Ovary (tissue), 9 donors: ENCODE measurements around the gene KRTAP3-1. TPM values are rescaled to one million over a fixed set of nuclear protein-coding genes. Genes with fewer than 3 reads are reported as not detected.

Experiments used
- DNase-seq, 5 donors: peaks; one replicate each; pipeline ENCODE4 v3.0.0-alpha.2; 2019 to 2020
- H3K27ac ChIP-seq, 2 donors: fragments of 200-600 bp; one replicate each; pipeline versions ENCODE4 v1.5.1 to v1.8.0; 2019 to 2022
- H3K27me3 ChIP-seq: fragments of 200-600 bp; one replicate; pipeline ENCODE4 v1.8.0; 2022
- H3K36me3 ChIP-seq: fragments of 200-600 bp; sonication (generic); one replicate; pipeline ENCODE4 v1.5.1; 2019
- H3K4me1 ChIP-seq: one replicate; pipeline ENCODE4 v1.8.1; 2013; ENCODE audit warnings: mild to moderate bottlenecking, moderate library complexity; ENCODE audit not compliant: insufficient read depth
- H3K4me3 ChIP-seq: fragments of 200-600 bp; sonication (generic); one replicate; pipeline ENCODE4 v1.5.1; 2017
- H3K9me3 ChIP-seq, 2 donors: fragments of 200-600 bp in 1 of 2; sonication (generic) in 1 of 2; one replicate each; pipeline versions ENCODE4 v1.5.1 to v1.8.1; 2013 to 2019; ENCODE audit warnings: mild to moderate bottlenecking in 1 of 2, moderate library complexity in 1 of 2
- EP300 ChIP-seq: sonication (generic); formaldehyde crosslinking; IDR thresholded peaks from one replicate; pipeline ENCODE4 v1.6.1; 2017; ENCODE audit warnings: antibody characterized with exemption
- POLR2A ChIP-seq: fragments of 450-650 bp; IDR thresholded peaks from one replicate; pipeline ENCODE4 v1.6.1; 2017; ENCODE audit warnings: antibody characterized with exemption, mild to moderate bottlenecking, moderate library complexity
- WGBS, 3 donors: extraction: QIAGEN DNeasy Blood & Tissue Kit in 1 of 3; methylation state at CpG; one replicate each; pipeline versions ENCODE4 v1.1.5 to v1.1.7; 2013 to 2017; 5-methylcytosine and 5-hydroxymethylcytosine counted together
- intact Hi-C, 4 donors: fragments of 100-400 bp; cut with DNase I; formaldehyde crosslinking; loops; one replicate each; pipeline versions ENCODE4 v1.11.0 to v1.15.1; 2022 to 2023
- polyA plus RNA-seq, 2 donors: library from polyadenylated mRNA; stranded (reverse); fragments of 200-250 nt in 1 of 2; fragments of 350-450 nt in 1 of 2; fragmentation: Illumina TruSeq in 1 of 2; extraction: RNeasy Lipid Tissue Mini Kit (QIAGEN cat#74804) in 1 of 2; gene quantifications; one replicate each; pipeline ENCODE4 v1.2.3, GENCODE V29; 2013 to 2014
- total RNA-seq, 7 donors: library from RNA; depleted of rRNA in 2 of 7; stranded (reverse); fragments of >200 nt in 2 of 7; fragmentation: NEBNext Ultra II Directional in 3 of 7; extraction: Animal tissue kit (Norgen Biotek cat#: 25700) in 3 of 7; gene quantifications; one replicate each; pipeline versions ENCODE4 v1.1.0 to v1.2.4, GENCODE V29; 2016 to 2023
- TF ChIP-seq, protein P1 (sequence below), 3 donors: fragments of 450-650 bp in 2 of 3; fragments of 200-600 bp in 1 of 3; IDR thresholded peaks; one replicate each; pipeline versions ENCODE4 v1.5.1 to v1.8.0; 2016 to 2022; ENCODE audit warnings: antibody characterized with exemption in 3 of 3, mild to moderate bottlenecking in 1 of 3
- donor health status: DM: no; HTN: no; CAD: no; lungs with moderate emphysema.
- donor health status: DM: no; HTN: no; CAD: no.
- donor health status: Bipolar disorder and iron deficiency.
- donor health status: DM: yes; HTN: yes; CAD: no.
- donor health status: DM: no; HTN: no; CAD: no.
- donor health status: DM: yes; HTN: yes; CAD: no.

The KRTAP3-1 gene
- total and polyA plus RNA-seq, 9 donors, result not detected

DNA sequence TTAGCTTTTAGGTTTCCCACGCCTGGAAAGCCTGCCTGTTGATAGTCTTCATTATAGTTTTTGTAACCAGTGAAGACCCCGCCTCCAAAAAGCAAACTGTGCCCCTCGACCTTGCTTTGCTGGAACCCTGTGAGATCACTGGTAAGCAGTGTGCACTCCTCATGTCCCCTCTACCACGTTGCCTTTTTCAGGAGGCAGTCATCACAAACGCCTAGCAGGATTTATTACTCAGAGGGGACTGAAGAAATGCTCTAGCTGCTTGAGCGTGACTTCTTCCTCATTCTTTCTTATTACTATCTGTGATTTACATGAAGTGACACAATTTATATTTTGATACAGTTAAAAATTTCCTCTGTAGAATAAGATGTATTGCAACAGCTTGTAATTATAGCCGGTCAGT lies 6.5 kb upstream of the KRTAP3-1 start:
- no peak overlapping the region for H3K27ac ChIP-seq
- no peak for TF ChIP-seq EP300
- TF ChIP-seq, protein P1, sequence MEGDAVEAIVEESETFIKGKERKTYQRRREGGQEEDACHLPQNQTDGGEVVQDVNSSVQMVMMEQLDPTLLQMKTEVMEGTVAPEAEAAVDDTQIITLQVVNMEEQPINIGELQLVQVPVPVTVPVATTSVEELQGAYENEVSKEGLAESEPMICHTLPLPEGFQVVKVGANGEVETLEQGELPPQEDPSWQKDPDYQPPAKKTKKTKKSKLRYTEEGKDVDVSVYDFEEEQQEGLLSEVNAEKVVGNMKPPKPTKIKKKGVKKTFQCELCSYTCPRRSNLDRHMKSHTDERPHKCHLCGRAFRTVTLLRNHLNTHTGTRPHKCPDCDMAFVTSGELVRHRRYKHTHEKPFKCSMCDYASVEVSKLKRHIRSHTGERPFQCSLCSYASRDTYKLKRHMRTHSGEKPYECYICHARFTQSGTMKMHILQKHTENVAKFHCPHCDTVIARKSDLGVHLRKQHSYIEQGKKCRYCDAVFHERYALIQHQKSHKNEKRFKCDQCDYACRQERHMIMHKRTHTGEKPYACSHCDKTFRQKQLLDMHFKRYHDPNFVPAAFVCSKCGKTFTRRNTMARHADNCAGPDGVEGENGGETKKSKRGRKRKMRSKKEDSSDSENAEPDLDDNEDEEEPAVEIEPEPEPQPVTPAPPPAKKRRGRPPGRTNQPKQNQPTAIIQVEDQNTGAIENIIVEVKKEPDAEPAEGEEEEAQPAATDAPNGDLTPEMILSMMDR (IDR thresholded peaks at IDR 0.05), result no peak
- no peak for TF ChIP-seq POLR2A
- no peak overlapping the region for H3K4me3 ChIP-seq
- no peaks in the 10 kb centered on the region for H3K9me3 ChIP-seq
- H3K36me3 ChIP-seq, result no peaks in the 10 kb centered on the region
- no peak for DNase-seq
- H3K4me1 ChIP-seq, result no peaks in the 10 kb centered on the region
- H3K27me3 ChIP-seq, result no peaks in the 10 kb centered on the region
- 62 to 70% (median 70%) methylated on average over 7 of the region's 7 CpGs for WGBS, 3 donors
- intact Hi-C loops, result no loop called here

DNA sequence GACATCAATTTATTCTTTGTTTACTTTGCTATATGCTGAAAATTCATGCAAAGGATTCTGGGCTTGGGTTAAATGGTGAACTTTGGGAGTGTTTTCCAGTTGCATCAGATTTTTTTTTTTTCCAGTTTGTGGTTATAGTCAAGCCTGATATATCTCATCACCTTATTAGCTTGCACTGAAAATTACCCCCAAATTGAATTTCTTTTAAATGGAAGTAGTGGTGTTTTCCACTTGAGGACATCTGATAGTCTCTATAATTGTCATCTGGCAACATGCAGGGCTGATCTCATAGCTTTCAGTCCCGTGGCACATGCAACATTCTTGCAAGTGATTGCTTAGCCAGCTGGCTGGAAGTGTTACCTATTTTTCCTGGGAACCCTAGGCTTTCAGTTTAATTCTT lies 4.7 kb upstream of the KRTAP3-1 start:
- Histone ChIP-seq H3K27me3 (no peaks in the 10 kb centered on the region), H3K27ac (no peak overlapping the region), H3K36me3 (no peaks in the 10 kb centered on the region), H3K4me1 (no peaks in the 10 kb centered on the region), H3K4me3 (no peak overlapping the region), H3K9me3 (no peaks in the 10 kb centered on the region)
- no peak for DNase-seq
- 22 to 41% (median 31%) methylated on average over 1 of the region's 1 CpG for WGBS, 3 donors
- intact Hi-C loops, result no loop called here
- TF ChIP-seq POLR2A, result no peak
- TF ChIP-seq, protein P1 (IDR thresholded peaks at IDR 0.05), result no peak
- TF ChIP-seq EP300, result no peak

DNA sequence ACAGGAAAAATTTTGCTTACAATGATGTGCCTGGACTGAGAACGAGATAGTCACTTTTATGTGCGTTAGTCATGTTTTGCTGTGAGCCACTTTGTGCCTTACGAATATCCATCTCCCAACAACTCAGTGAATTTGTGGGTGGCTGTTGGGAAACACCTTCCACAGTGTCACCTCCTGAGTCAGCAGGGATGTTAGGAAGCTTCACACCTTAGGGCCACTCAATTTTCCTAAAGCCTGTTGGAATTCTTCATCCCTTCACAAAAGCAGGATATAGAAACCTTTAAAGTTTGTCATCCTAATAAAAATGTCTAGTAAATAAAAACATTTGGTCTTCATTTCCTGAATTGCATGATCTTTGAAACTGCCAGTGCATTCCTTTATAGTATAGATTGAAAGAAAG lies 4.3 kb upstream of the KRTAP3-1 start:
- Histone ChIP-seq H3K27ac (no peak overlapping the region), H3K4me1 (no peaks in the 10 kb centered on the region), H3K4me3 (no peak overlapping the region), H3K27me3 (no peaks in the 10 kb centered on the region), H3K9me3 (no peaks in the 10 kb centered on the region), H3K36me3 (no peaks in the 10 kb centered on the region)
- TF ChIP-seq, protein P1 (IDR thresholded peaks at IDR 0.05), result no peak
- TF ChIP-seq POLR2A, result no peak
- no peak for TF ChIP-seq EP300
- no peak for DNase-seq
- intact Hi-C loops, result no loop called here
- WGBS, 3 donors, result 74 to 85% (median 83%) methylated on average over 3 of the region's 3 CpGs

GRCh38 chr17:41012326-41013120 lies 3.6 kb upstream of the KRTAP3-1 start:
- Histone ChIP-seq H3K4me3 (no peak overlapping the region), H3K36me3 (no peaks in the 10 kb centered on the region), H3K9me3 (no peaks in the 10 kb centered on the region), H3K27ac (no peak overlapping the region), H3K27me3 (no peaks in the 10 kb centered on the region), H3K4me1 (no peaks in the 10 kb centered on the region)
- DNase-seq, result no peak
- intact Hi-C loops, result no loop called here
- TF ChIP-seq, protein P1 (IDR thresholded peaks at IDR 0.05), result no peak
- TF ChIP-seq EP300, result no peak
- no peak for TF ChIP-seq POLR2A
- WGBS, 3 donors, result 72 to 76% (median 74%) methylated on average over 6 of the region's 6 CpGs
